HL-60 (cell line): ENCODE data around the gene MAFB.
A peak's percentile ranks its signal among the peaks of the same experiment; 100 is the strongest.

Source experiments
- DNase-seq, 2 experiments: peaks; one replicate each; pipeline ENCODE4 v3.0.0-alpha.2; 2010 to 2020; ENCODE audit warnings: low read depth in 1 of 2, low spot score in 1 of 2
- H3K27ac ChIP-seq: fragments of 250-450 bp; sonication (Bioruptor Pico); replicated peaks from 2 replicates; pipeline ENCODE4 v1.5.1; 2020; ENCODE audit warnings: mild to moderate bottlenecking, moderate library complexity
- H3K27me3 ChIP-seq: fragments of 250-450 bp; sonication (Bioruptor Pico); 2 replicates; pipeline ENCODE4 v1.5.1; 2021; ENCODE audit warnings: mild to moderate bottlenecking, moderate library complexity; ENCODE audit not compliant: insufficient read depth, poor library complexity, severe bottlenecking
- H3K4me3 ChIP-seq: replicated peaks from 2 replicates; pipeline ENCODE4 v1.5.1; 2011; ENCODE audit warnings: mild to moderate bottlenecking, control low read depth, low read length; ENCODE audit not compliant: insufficient read depth
- CTCF ChIP-seq: IDR thresholded peaks from one replicate; pipeline ENCODE4 v1.5.1; 2011; ENCODE audit warnings: low read length, control low read depth, inconsistent platforms; ENCODE audit not compliant: insufficient read depth
- GABPA ChIP-seq: IDR thresholded peaks from 2 replicates; pipeline ENCODE4 v1.6.1; 2012; ENCODE audit warnings: low read depth
- POLR2AphosphoS5 ChIP-seq: IDR thresholded peaks from 2 replicates; pipeline ENCODE4 v1.6.1; 2012; ENCODE audit warnings: low read depth
- REST ChIP-seq: IDR thresholded peaks from 2 replicates; pipeline ENCODE4 v1.6.1; 2012; ENCODE audit warnings: low read depth; ENCODE audit not compliant: insufficient replicate concordance
- SPI1 ChIP-seq: IDR thresholded peaks from 2 replicates; pipeline ENCODE4 v1.6.1; 2012; ENCODE audit warnings: low read depth, mild to moderate bottlenecking, borderline replicate concordance

Gene MAFB

GRCh38 chr20:40688129-40689099, 622 bp downstream of the MAFB start:
- Histone ChIP-seq H3K4me3 (peak overlapping the region; percentile 42), H3K27me3 (peaks cover 86% of the 10 kb centered on the region), H3K27ac (no peak overlapping the region)
- DNase-seq, result no peak
- TF ChIP-seq GABPA (no peak), POLR2AphosphoS5 (no peak), CTCF (no peak), SPI1 (no peak), REST (no peak)

GRCh38 chr20:40687384-40688128, 1.5 kb downstream of the MAFB start:
- DNase-seq, result no peak
- TF ChIP-seq POLR2AphosphoS5 (no peak), SPI1 (no peak), CTCF (no peak), GABPA (no peak), REST (no peak)
- H3K4me3 ChIP-seq, result peak overlapping the region; percentile 31
- no peak overlapping the region for H3K27ac ChIP-seq
- peaks cover 86% of the 10 kb centered on the region for H3K27me3 ChIP-seq

GRCh38 chr20:40686893-40687292, 2.1 kb downstream of the MAFB start:
- TF ChIP-seq SPI1 (no peak), POLR2AphosphoS5 (no peak), GABPA (no peak), REST (no peak), CTCF (no peak)
- no peak overlapping the region for H3K27ac ChIP-seq
- DNase-seq, result no peak
- H3K4me3 ChIP-seq, result peak overlapping the region; percentile 31
- H3K27me3 ChIP-seq, result peaks cover 86% of the 10 kb centered on the region
